H1 (cell line): Measurements from ENCODE around the gene UBE3B. TPM values are rescaled to one million over a fixed set of nuclear protein-coding genes. Genes with fewer than 3 reads are reported as not detected.

Source experiments
- CTCF ChIA-PET: fragments of 300-600 bp; sonication (Branson Sonifier 250); formaldehyde crosslinking; loops from one replicate; lab custom pipeline; 2021; ENCODE audit not compliant: partially characterized antibody; lab: Charles Lee
- POLR2A ChIA-PET: fragments of 300-600 bp; sonication (Branson Sonifier 250); formaldehyde crosslinking; loops from one replicate; lab custom pipeline; 2021; ENCODE audit warnings: inconsistent platforms; ENCODE audit not compliant: partially characterized antibody; lab: Charles Lee
- DNase-seq, 2 experiments: peaks; one replicate each; pipeline versions ENCODE4 v3.0.0 to v3.0.0-alpha.2; 2010 to 2022; ENCODE audit warnings: low spot score in 2 of 2, low read depth in 1 of 2, mixed read lengths in 1 of 2
- FAIRE-seq: peaks from 2 replicates; lab custom pipeline; 2011; peaks lifted over from hg19 to GRCh38; lab: Jason Lieb, UNC
- H2AFZ ChIP-seq: 2 replicates; pipeline ENCODE4 v1.8.1; 2012; ENCODE audit warnings: low read length, inconsistent platforms
- H2AK5ac ChIP-seq: 2 replicates; pipeline ENCODE4 v1.6.1; 2013; ENCODE audit warnings: low read depth, low read length
- H2BK120ac ChIP-seq: replicated peaks from 2 replicates; pipeline ENCODE3; 2013; ENCODE audit warnings: low read depth, low read length, inconsistent platforms
- H2BK12ac ChIP-seq: 2 replicates; pipeline ENCODE4 v1.6.1; 2013; ENCODE audit warnings: low read depth, low read length
- H2BK15ac ChIP-seq: 2 replicates; pipeline ENCODE4 v1.6.1; 2013; ENCODE audit warnings: low read length
- H2BK20ac ChIP-seq: 2 replicates; pipeline ENCODE4 v1.6.1; 2013; ENCODE audit warnings: low read length
- H2BK5ac ChIP-seq: 2 replicates; pipeline ENCODE4 v1.6.1; 2013; ENCODE audit warnings: low read depth, low read length
- H3K14ac ChIP-seq: 2 replicates; pipeline ENCODE4 v1.6.1; 2013; ENCODE audit warnings: inconsistent platforms; ENCODE audit not compliant: insufficient read length
- H3K18ac ChIP-seq: 2 replicates; pipeline ENCODE4 v1.6.1; 2013; ENCODE audit warnings: low read length; ENCODE audit errors: extremely low read depth
- H3K23ac ChIP-seq: 2 replicates; pipeline ENCODE4 v1.6.1; 2013; ENCODE audit warnings: inconsistent platforms; ENCODE audit not compliant: insufficient read length
- H3K23me2 ChIP-seq: 2 replicates; pipeline ENCODE4 v1.6.1; 2013; ENCODE audit warnings: low read depth, low read length
- H3K27ac ChIP-seq: 2 replicates; pipeline ENCODE4 v1.6.1; 2011; ENCODE audit warnings: low read depth, low read length, inconsistent platforms
- H3K27me3 ChIP-seq, 4 experiments: replicated peaks in 1 of 4; 1 replicate in 1 of 4; 2 replicates in 3 of 4; pipeline versions ENCODE4 v1.6.1 to v1.8.1; 2011 to 2013; ENCODE audit warnings: low read length in 3 of 4, mild to moderate bottlenecking in 3 of 4, inconsistent platforms in 2 of 4, mixed read lengths in 2 of 4, moderate library complexity in 1 of 4; ENCODE audit not compliant: control insufficient read depth in 3 of 4, insufficient read depth in 3 of 4; ENCODE audit errors: extremely low read depth in 1 of 4
- H3K36me3 ChIP-seq, 4 experiments: 2 replicates each; pipeline versions ENCODE4 v1.6.1 to v1.8.1; 2011 to 2013; ENCODE audit warnings: mild to moderate bottlenecking in 4 of 4, low read length in 3 of 4, moderate library complexity in 2 of 4, control low read depth in 1 of 4, inconsistent platforms in 1 of 4; ENCODE audit not compliant: insufficient read depth in 4 of 4, control insufficient read depth in 2 of 4
- H3K4ac ChIP-seq: replicated peaks from 2 replicates; pipeline ENCODE3; 2013; ENCODE audit warnings: low read length, low read depth, mixed read lengths, inconsistent platforms; ENCODE audit not compliant: insufficient read length
- H3K4me1 ChIP-seq, 4 experiments: replicated peaks in 1 of 4; 1 replicate in 1 of 4; 2 replicates in 3 of 4; pipeline versions ENCODE4 v1.6.1 to v1.8.1; 2011 to 2013; ENCODE audit warnings: low read length in 3 of 4, inconsistent platforms in 2 of 4, mixed read lengths in 1 of 4; ENCODE audit not compliant: insufficient read depth in 4 of 4, control insufficient read depth in 3 of 4
- H3K4me2 ChIP-seq, 2 experiments: 2 replicates each; pipeline versions ENCODE4 v1.6.1 to v1.8.1; 2011 to 2013; ENCODE audit warnings: low read depth in 2 of 2, low read length in 2 of 2, control low read depth in 1 of 2, inconsistent platforms in 1 of 2, mild to moderate bottlenecking in 1 of 2; ENCODE audit not compliant: insufficient read depth in 1 of 2
- H3K4me3 ChIP-seq, 4 experiments: fragments of 200-600, 300-600 bp in 1 of 4; sonication (generic), shearing (Covaris generic), sonication (Bioruptor Twin) in 1 of 4; 2 replicates each; pipeline versions ENCODE4 v1.5.1 to v1.8.1; 2011 to 2016; ENCODE audit warnings: low read length in 4 of 4, low read depth in 3 of 4, control low read depth in 2 of 4, inconsistent platforms in 2 of 4, mild to moderate bottlenecking in 2 of 4, mixed read lengths in 1 of 4, moderate library complexity in 1 of 4; ENCODE audit not compliant: insufficient read depth in 2 of 4; ENCODE audit errors: extremely low read depth in 1 of 4
- H3K56ac ChIP-seq: replicated peaks from 2 replicates; pipeline ENCODE3; 2013; ENCODE audit warnings: low read depth, mild to moderate bottlenecking, mixed read lengths, low read length, inconsistent platforms; ENCODE audit not compliant: insufficient read length
- H3K79me1 ChIP-seq: 2 replicates; pipeline ENCODE4 v1.6.1; 2013; ENCODE audit warnings: low read depth, low read length, control low read depth
- H3K79me2 ChIP-seq, 2 experiments: 2 replicates each; pipeline versions ENCODE4 v1.6.1 to v1.8.1; 2012 to 2013; ENCODE audit warnings: low read length in 2 of 2, mild to moderate bottlenecking in 2 of 2, inconsistent platforms in 1 of 2; ENCODE audit not compliant: insufficient read depth in 2 of 2, control insufficient read depth in 1 of 2
- H3K9ac ChIP-seq, 4 experiments: replicated peaks in 1 of 4; 1 replicate in 1 of 4; 2 replicates in 3 of 4; pipeline versions ENCODE4 v1.6.1 to v1.8.1; 2011 to 2013; ENCODE audit warnings: low read depth in 3 of 4, low read length in 3 of 4, control low read depth in 2 of 4, mild to moderate bottlenecking in 2 of 4, moderate library complexity in 2 of 4, inconsistent platforms in 1 of 4; ENCODE audit errors: extremely low read depth in 1 of 4
- H3K9me3 ChIP-seq, 2 experiments: 2 replicates each; pipeline versions ENCODE4 v1.6.1 to v1.8.1; 2012 to 2013; ENCODE audit warnings: mild to moderate bottlenecking in 2 of 2, moderate library complexity in 2 of 2, control low read depth in 1 of 2, inconsistent platforms in 1 of 2, low read depth in 1 of 2, low read length in 1 of 2, mixed read lengths in 1 of 2; ENCODE audit not compliant: insufficient read depth in 2 of 2
- H4K20me1 ChIP-seq, 2 experiments: replicated peaks in 1 of 2; 2 replicates each; pipeline versions ENCODE3 to v1.8.1; 2011 to 2013; ENCODE audit warnings: inconsistent platforms in 2 of 2, low read length in 2 of 2, mild to moderate bottlenecking in 1 of 2; ENCODE audit not compliant: insufficient read depth in 2 of 2, control insufficient read depth in 1 of 2
- H4K5ac ChIP-seq: 2 replicates; pipeline ENCODE4 v1.6.1; 2013; ENCODE audit warnings: low read length, low read depth, mixed read lengths, inconsistent platforms; ENCODE audit not compliant: insufficient read length
- H4K8ac ChIP-seq: 2 replicates; pipeline ENCODE4 v1.8.0; 2013; ENCODE audit warnings: mild to moderate bottlenecking, moderate library complexity, low read length, inconsistent platforms; ENCODE audit not compliant: insufficient read depth; ENCODE audit errors: extremely low read depth
- H4K91ac ChIP-seq: replicated peaks from 2 replicates; pipeline ENCODE3; 2013; ENCODE audit warnings: low read length, mixed read lengths, inconsistent platforms; ENCODE audit not compliant: insufficient read length
- EP300 ChIP-seq, 2 experiments: IDR thresholded peaks; 1 replicate in 1 of 2; 2 replicates in 1 of 2; pipeline ENCODE4 v1.6.1; 2011 to 2012; ENCODE audit warnings: low read depth in 2 of 2, low read length in 2 of 2, mild to moderate bottlenecking in 2 of 2, borderline replicate concordance in 1 of 2, inconsistent platforms in 1 of 2, moderate library complexity in 1 of 2
- TAF1 ChIP-seq: IDR thresholded peaks from 2 replicates; pipeline ENCODE4 v1.6.1; 2011; ENCODE audit warnings: mild to moderate bottlenecking, low read depth, low read length
- WGBS, 2 experiments: shearing (Covaris generic) in 1 of 2; methylation state at CpG; one replicate each; pipeline versions ENCODE4 v1.1.6 to v1.1.7; 2013 to 2015; ENCODE audit warnings: low lambda C conversion rate in 2 of 2, mixed read lengths in 2 of 2, inconsistent platforms in 1 of 2, low coverage in 1 of 2, missing lambda C conversion rate in 1 of 2; ENCODE audit not compliant: insufficient replicate concordance in 2 of 2, insufficient coverage in 1 of 2, insufficient read length in 1 of 2; ENCODE audit errors: extremely low coverage in 1 of 2, missing lambda C conversion rate in 1 of 2; 5-methylcytosine and 5-hydroxymethylcytosine counted together
- long read RNA-seq, 2 experiments: library from RNA in 1 of 2; library from capped mRNA in 1 of 2; stranded (forward); transcript quantifications; one replicate each; pipeline ENCODE4 v2.0.0, GENCODE V29; 2021; ENCODE audit warnings: inconsistent platforms in 1 of 2
- polyA minus RNA-seq, 3 experiments: library from RNA; depleted of rRNA, polyadenylated mRNA; stranded (reverse); fragments of >200 nt; gene quantifications; 1 replicate in 2 of 3; 2 replicates in 1 of 3; pipeline ENCODE4 v1.2.3, GENCODE V29; 2011
- polyA plus RNA-seq, 7 experiments: library from polyadenylated mRNA; depleted of rRNA in 3 of 7; stranded (reverse) in 5 of 7; unstranded in 2 of 7; fragments of >200 nt in 5 of 7; fragments of 200-250 nt in 2 of 7; gene quantifications; 1 replicate in 5 of 7; 2 replicates in 1 of 7; 4 replicates in 1 of 7; pipeline versions ENCODE4 v1.2.1 to v1.2.3, GENCODE V29; 2011 to 2013; ENCODE audit warnings: missing spikeins in 2 of 7, mixed read lengths in 2 of 7
- total RNA-seq: library from RNA; stranded (reverse); fragmentation: NEBNext Ultra II Directional; extraction: Animal tissue kit (Norgen Biotek cat#: 25700); gene quantifications from 2 replicates; pipeline ENCODE4 v1.2.1, GENCODE V29; 2021

Gene UBE3B, protein sequence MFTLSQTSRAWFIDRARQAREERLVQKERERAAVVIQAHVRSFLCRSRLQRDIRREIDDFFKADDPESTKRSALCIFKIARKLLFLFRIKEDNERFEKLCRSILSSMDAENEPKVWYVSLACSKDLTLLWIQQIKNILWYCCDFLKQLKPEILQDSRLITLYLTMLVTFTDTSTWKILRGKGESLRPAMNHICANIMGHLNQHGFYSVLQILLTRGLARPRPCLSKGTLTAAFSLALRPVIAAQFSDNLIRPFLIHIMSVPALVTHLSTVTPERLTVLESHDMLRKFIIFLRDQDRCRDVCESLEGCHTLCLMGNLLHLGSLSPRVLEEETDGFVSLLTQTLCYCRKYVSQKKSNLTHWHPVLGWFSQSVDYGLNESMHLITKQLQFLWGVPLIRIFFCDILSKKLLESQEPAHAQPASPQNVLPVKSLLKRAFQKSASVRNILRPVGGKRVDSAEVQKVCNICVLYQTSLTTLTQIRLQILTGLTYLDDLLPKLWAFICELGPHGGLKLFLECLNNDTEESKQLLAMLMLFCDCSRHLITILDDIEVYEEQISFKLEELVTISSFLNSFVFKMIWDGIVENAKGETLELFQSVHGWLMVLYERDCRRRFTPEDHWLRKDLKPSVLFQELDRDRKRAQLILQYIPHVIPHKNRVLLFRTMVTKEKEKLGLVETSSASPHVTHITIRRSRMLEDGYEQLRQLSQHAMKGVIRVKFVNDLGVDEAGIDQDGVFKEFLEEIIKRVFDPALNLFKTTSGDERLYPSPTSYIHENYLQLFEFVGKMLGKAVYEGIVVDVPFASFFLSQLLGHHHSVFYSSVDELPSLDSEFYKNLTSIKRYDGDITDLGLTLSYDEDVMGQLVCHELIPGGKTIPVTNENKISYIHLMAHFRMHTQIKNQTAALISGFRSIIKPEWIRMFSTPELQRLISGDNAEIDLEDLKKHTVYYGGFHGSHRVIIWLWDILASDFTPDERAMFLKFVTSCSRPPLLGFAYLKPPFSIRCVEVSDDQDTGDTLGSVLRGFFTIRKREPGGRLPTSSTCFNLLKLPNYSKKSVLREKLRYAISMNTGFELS
- 21.1 and 21.8 TPM in 2 replicates for total RNA-seq
- 14.0 and 17.1 TPM in 2 replicates for polyA plus RNA-seq (2011; rRNA removed)
- 15.4 TPM for polyA plus RNA-seq (2011; cell fraction: cytosol; rRNA removed)
- polyA plus RNA-seq (2011; cell fraction: nucleus; rRNA removed), result 42.4 TPM
- polyA plus RNA-seq (2012, experiment 1 of 2), result 13.8 to 15.2 TPM (median 14.2 TPM) in 4 replicates
- polyA plus RNA-seq (2012, experiment 2 of 2), result 6.5 TPM
- 14.9 TPM for polyA plus RNA-seq (2013, experiment 1 of 2)
- 15.1 TPM for polyA plus RNA-seq (2013, experiment 2 of 2)
- 29.4 and 36.8 TPM in 2 replicates for polyA minus RNA-seq (2011; rRNA and poly(A)+ RNA removed)
- polyA minus RNA-seq (2011; cell fraction: cytosol; rRNA and poly(A)+ RNA removed), result 13.9 TPM
- 40.1 TPM for polyA minus RNA-seq (2011; cell fraction: nucleus; rRNA and poly(A)+ RNA removed)
- long read RNA-seq, experiment 1, partial matches to known transcripts, result 8 of 16 reads
- long read RNA-seq, experiment 1, other reads (novel, unspliced or antisense), result 7 of 16 reads
- long read RNA-seq, experiment 2, transcript UBE3B-201 (9 exons, 1,448 nt), result major isoform, 5 of 14 reads
- long read RNA-seq, experiment 2, transcript UBE3B-206 (9 exons, 1,120 nt), result major isoform, 5 of 14 reads
- long read RNA-seq, experiment 2, partial matches to known transcripts, result 2 of 14 reads
- long read RNA-seq, experiment 2, other reads (novel, unspliced or antisense), result 1 of 14 reads

GRCh38 chr12:109477185-109477962 is at the start of gene UBE3B, which contains the start of gene KCTD10:
UBE3B (plus strand) TSS chr12:109477634; CDS start chr12:109483552, 5,918 bp downstream.
KCTD10 (minus strand) TSS chr12:109477300; CDS start chr12:109477262, 38 bp downstream.
- H3K4me2 ChIP-seq, result peak within 1 kb of the TSS; percentile 87 to 98
- H3K4ac ChIP-seq, result peak within 1 kb of the TSS; percentile 58
- H4K20me1 ChIP-seq, result peaks cover 6 to 19% of the 10 kb centered on the region in 2 experiments
- peak within 1 kb of the TSS; percentile 93 for H3K18ac ChIP-seq
- peak within 1 kb of the TSS; percentile 99 for H4K8ac ChIP-seq
- H3K79me2 ChIP-seq, result peaks cover 40 to 62% of the 10 kb centered on the region in 2 experiments
- peaks cover 0 to 10% (median 5%) of the 10 kb centered on the region in 4 experiments; a peak in 4 of 7 replicates for H3K4me1 ChIP-seq
- peak within 1 kb of the TSS; percentile 89 to 92 (median 90) for H3K9ac ChIP-seq
- peaks cover 11% of the 10 kb centered on the region for H3K23me2 ChIP-seq
- CTCF ChIA-PET, result interaction anchor here (1.4 to 19.5 kb wide), 4 partner anchors 10 to 90 kb away, joined by 4 to 245 read pairs (median 6); no protein-coding TSS in a partner anchor
- peak within 1 kb of the TSS; percentile 99 for H2AFZ ChIP-seq
- 1% methylated on average over 41 of the region's 54 CpGs; no CpG with 5 or more reads in 1 of the 2 experiments for WGBS, 2 experiments
- H2BK5ac ChIP-seq, result peak within 1 kb of the TSS; percentile 92
- peak in 1 of 2 experiments; percentile 93 for DNase-seq
- peak within 1 kb of the TSS; percentile 84; the same call in 1 of the 2 replicates for H2BK15ac ChIP-seq
- FAIRE-seq, result no peak
- POLR2A ChIA-PET, result interaction anchor here (0.8 to 3.2 kb wide), 9 partner anchors 8 to 109 kb away, joined by 3 to 23 read pairs (median 5); no protein-coding TSS in a partner anchor
- H3K9me3 ChIP-seq, result no peaks in the 10 kb centered on the region
- H2BK12ac ChIP-seq, result peak within 1 kb of the TSS; percentile 77; the same call in 1 of the 2 replicates
- peaks cover 14% of the 10 kb centered on the region for H3K79me1 ChIP-seq
- H2BK120ac ChIP-seq, result peak within 1 kb of the TSS; percentile 91
- H3K36me3 ChIP-seq, result no peaks in the 10 kb centered on the region; a peak in 1 of 8 replicates
- H3K23ac ChIP-seq, result no peak within 1 kb of the TSS
- H3K14ac ChIP-seq, result no peak within 1 kb of the TSS
- peak within 1 kb of the TSS; percentile 74 for H3K56ac ChIP-seq
- H3K4me3 ChIP-seq, result peak within 1 kb of the TSS; percentile 92 to 97 (median 94)
- H4K91ac ChIP-seq, result peak within 1 kb of the TSS; percentile 94
- no peaks in the 10 kb centered on the region for H3K27me3 ChIP-seq
- no peak within 1 kb of the TSS for H2BK20ac ChIP-seq
- H3K27ac ChIP-seq, result peak within 1 kb of the TSS; percentile 98
- no peak within 1 kb of the TSS for H2AK5ac ChIP-seq
- H4K5ac ChIP-seq, result peak within 1 kb of the TSS; percentile 98
- TF ChIP-seq EP300 (IDR thresholded peaks at IDR 0.05; ENCODE audit: borderline replicate concordance in 1 of 2, low read depth in 2 of 2, low read length in 2 of 2) (no peak), TAF1 (peak; percentile 100)
